D721Med (cell line): Measurements from ENCODE around the gene ZNF175.

Experiments
- DNase-seq: peaks from one replicate; pipeline ENCODE4 v3.0.0; 2011; ENCODE audit warnings: low spot score; ENCODE audit not compliant: insufficient read length
- FAIRE-seq: peaks from 2 replicates; lab custom pipeline; 2011; peaks lifted over from hg19 to GRCh38; lab: Jason Lieb, UNC
- CTCF ChIP-seq: IDR thresholded peaks from 2 replicates; pipeline ENCODE4 v1.5.1; 2012; ENCODE audit warnings: mild to moderate bottlenecking, control low read depth; ENCODE audit not compliant: insufficient read depth; ENCODE audit errors: missing control alignments

Gene ZNF175

GRCh38 chr19:51550848-51551672 lies 20.0 kb upstream of the ZNF175 start:
- TF ChIP-seq CTCF, result no peak
- DNase-seq (no peak), FAIRE-seq (no peak)

GRCh38 chr19:51551673-51552432 lies 19.2 kb upstream of the ZNF175 start:
- FAIRE-seq (no peak), DNase-seq (no peak)
- TF ChIP-seq CTCF, result no peak

GRCh38 chr19:51552608-51552995 lies 18.5 kb upstream of the ZNF175 start:
- no peak for TF ChIP-seq CTCF

GRCh38 chr19:51552996-51553725 lies 17.9 kb upstream of the ZNF175 start:
- TF ChIP-seq CTCF, result peak; percentile 3
- FAIRE-seq, result no peak
- no peak for DNase-seq

More at GRCh38 chr19:51552608-51552995, 18.5 kb upstream of the ZNF175 start:
- DNase-seq (no peak), FAIRE-seq (no peak)

- TF ChIP-seq CTCF, result no peak
- DNase-seq, result no peak
- FAIRE-seq, result no peak
These were observed 11.8 kb upstream of the ZNF175 start for GRCh38 chr19:51559240-51559639.

GRCh38 chr19:51560339-51560738 lies 10.7 kb upstream of the ZNF175 start:
- FAIRE-seq (no peak), DNase-seq (no peak)
- TF ChIP-seq CTCF, result no peak
